ENCODE results near the gene ACACA.

Gene ACACA

GRCh38 chr17:37231887-37232286 is 174.7 kb downstream of the ACACA start:
- Histone ChIP-seq H2AFZ (ENCODE audit: low read length) (no peak overlapping the region), H3K27ac (ENCODE audit: low read length) (no peak overlapping the region), H3K27me3 (replicated peaks; ENCODE audit: insufficient read depth, low read length) (no peaks in the 10 kb centered on the region), H3K9me3 (replicated peaks; ENCODE audit: insufficient read depth, low read length) (no peaks in the 10 kb centered on the region), H3K9me2 (replicated peaks; ENCODE audit: insufficient read depth, low read length) (no peaks in the 10 kb centered on the region), H3K79me2 (ENCODE audit: low read length) (no peaks in the 10 kb centered on the region), H3K4me2 (ENCODE audit: low read depth, low read length) (no peak overlapping the region), H3K4me3 (ENCODE audit: low read length) (no peak overlapping the region), H3K9ac (ENCODE audit: low read length) (no peak overlapping the region), H3K36me3 (replicated peaks; ENCODE audit: insufficient read depth, low read length) (no peaks in the 10 kb centered on the region), H3K4me1 (ENCODE audit: low read length) (no peaks in the 10 kb centered on the region), H4K20me1 (ENCODE audit: insufficient read depth, low read length) (no peaks in the 10 kb centered on the region), H3F3A (ENCODE audit: insufficient read depth, low read length) (no peaks in the 10 kb centered on the region)
- DNase-seq = no peak
- TF ChIP-seq EZH2 (optimal IDR thresholded peaks at IDR 0.05; ENCODE audit: low read depth, low read length) (no peak), EZH2phosphoT487 (IDR thresholded peaks at IDR 0.05; ENCODE audit: low read length) (no peak), CTCF (IDR thresholded peaks at IDR 0.05; ENCODE audit: low read length) (no peak)

GRCh38 chr17:37230633-37231032 is 176.0 kb downstream of the ACACA start:
- no peak for DNase-seq
- no peaks in the 10 kb centered on the region for H4K20me1 ChIP-seq (ENCODE audit: insufficient read depth, low read length)
- H3K4me2 ChIP-seq (ENCODE audit: low read depth, low read length) = no peak overlapping the region
- no peaks in the 10 kb centered on the region for H3K27me3 ChIP-seq (replicated peaks; ENCODE audit: insufficient read depth, low read length)
- no peaks in the 10 kb centered on the region for H3K9me2 ChIP-seq (replicated peaks; ENCODE audit: insufficient read depth, low read length)
- no peak overlapping the region for H3K4me3 ChIP-seq (ENCODE audit: low read length)
- H3K9me3 ChIP-seq (replicated peaks; ENCODE audit: insufficient read depth, low read length) = no peaks in the 10 kb centered on the region
- no peak overlapping the region for H2AFZ ChIP-seq (ENCODE audit: low read length)
- no peaks in the 10 kb centered on the region for H3F3A ChIP-seq (ENCODE audit: insufficient read depth, low read length)
- H3K4me1 ChIP-seq (ENCODE audit: low read length) = no peaks in the 10 kb centered on the region
- no peaks in the 10 kb centered on the region for H3K79me2 ChIP-seq (ENCODE audit: low read length)
- no peak overlapping the region for H3K9ac ChIP-seq (ENCODE audit: low read length)
- H3K36me3 ChIP-seq (replicated peaks; ENCODE audit: insufficient read depth, low read length) = no peaks in the 10 kb centered on the region
- TF ChIP-seq EZH2 (optimal IDR thresholded peaks at IDR 0.05; ENCODE audit: low read depth, low read length) (no peak), CTCF (IDR thresholded peaks at IDR 0.05; ENCODE audit: low read length) (no peak), EZH2phosphoT487 (IDR thresholded peaks at IDR 0.05; ENCODE audit: low read length) (no peak)
- H3K27ac ChIP-seq (ENCODE audit: low read length) = no peak overlapping the region

- no peaks in the 10 kb centered on the region for H3K4me1 ChIP-seq (ENCODE audit: low read length)
- no peaks in the 10 kb centered on the region for H3K9me3 ChIP-seq (replicated peaks; ENCODE audit: insufficient read depth, low read length)
- no peaks in the 10 kb centered on the region for H4K20me1 ChIP-seq (ENCODE audit: insufficient read depth, low read length)
- no peak overlapping the region for H3K4me2 ChIP-seq (ENCODE audit: low read depth, low read length)
- no peaks in the 10 kb centered on the region for H3K27me3 ChIP-seq (replicated peaks; ENCODE audit: insufficient read depth, low read length)
- no peak overlapping the region for H3K9ac ChIP-seq (ENCODE audit: low read length)
- no peak overlapping the region for H2AFZ ChIP-seq (ENCODE audit: low read length)
- no peak for DNase-seq
- H3K27ac ChIP-seq (ENCODE audit: low read length) = no peak overlapping the region
- TF ChIP-seq EZH2 (optimal IDR thresholded peaks at IDR 0.05; ENCODE audit: low read depth, low read length) (no peak), EZH2phosphoT487 (IDR thresholded peaks at IDR 0.05; ENCODE audit: low read length) (no peak), CTCF (IDR thresholded peaks at IDR 0.05; ENCODE audit: low read length) (no peak)
- H3K79me2 ChIP-seq (ENCODE audit: low read length) = no peaks in the 10 kb centered on the region
- H3F3A ChIP-seq (ENCODE audit: insufficient read depth, low read length) = no peaks in the 10 kb centered on the region
- no peak overlapping the region for H3K4me3 ChIP-seq (ENCODE audit: low read length)
- H3K9me2 ChIP-seq (replicated peaks; ENCODE audit: insufficient read depth, low read length) = no peaks in the 10 kb centered on the region
- H3K36me3 ChIP-seq (replicated peaks; ENCODE audit: insufficient read depth, low read length) = no peaks in the 10 kb centered on the region
Measured at GRCh38 chr17:37225465-37225864, 181.2 kb downstream of the ACACA start.

All from MM.1S (cell line).